Measurements from ENCODE around the gene NUAK1. TPM values are rescaled to one million over a fixed set of nuclear protein-coding genes. Genes with fewer than 3 reads are reported as not detected.

Gene NUAK1
- total RNA-seq, 4 donors from 2014 or later, result 0.75 to 14.7 (median 3.5) TPM

- in situ Hi-C loops (cut with MboI; ENCODE audit: low pct_ligation_motif_present in 1 of 4, low pct_unique_long_range_greater_than_20kb in 1 of 4, low sequenced_read_pairs in 3 of 4), result no loop called here
- WGBS, 2 donors (ENCODE audit: low coverage in 1 of 2), result 79 to 83% methylated on average over 3 to 4 of the region's 4 CpGs
- H3K36me3 ChIP-seq, result no peaks in the 10 kb centered on the region
- no peaks in the 10 kb centered on the region for H3K27me3 ChIP-seq
- H3K4me3 ChIP-seq, result no peak overlapping the region
- intact Hi-C loops (cut with DNase I; ENCODE audit: low total_unique reads), result no loop called here
- DNase-seq, result no peak
- no peaks in the 10 kb centered on the region for H3K9me3 ChIP-seq
- H3K4me1 ChIP-seq, result no peaks in the 10 kb centered on the region
- TF ChIP-seq CTCF (IDR thresholded peaks at IDR 0.05), result no peak
- TF ChIP-seq EP300 (IDR thresholded peaks at IDR 0.05; ENCODE audit: low read depth), result no peak
- no peak for TF ChIP-seq POLR2AphosphoS5 (IDR thresholded peaks at IDR 0.05)
- no peak overlapping the region for H3K27ac ChIP-seq
These were observed 92.4 kb downstream of the NUAK1 start for GRCh38 chr12:106046301-106046846.

GRCh38 chr12:106045251-106045674 lies 93.5 kb downstream of the NUAK1 start:
- Histone ChIP-seq H3K4me1 (no peaks in the 10 kb centered on the region), H3K27ac (no peak overlapping the region), H3K27me3 (no peaks in the 10 kb centered on the region), H3K9me3 (no peaks in the 10 kb centered on the region), H3K36me3 (no peaks in the 10 kb centered on the region), H3K4me3 (no peak overlapping the region)
- in situ Hi-C loops (cut with MboI; ENCODE audit: low pct_ligation_motif_present in 1 of 4, low pct_unique_long_range_greater_than_20kb in 1 of 4, low sequenced_read_pairs in 3 of 4), result no loop called here
- DNase-seq, result no peak
- intact Hi-C loops (cut with DNase I; ENCODE audit: low total_unique reads), result no loop called here
- WGBS, 2 donors (ENCODE audit: low coverage in 1 of 2), result 67 to 81% methylated on average over 2 to 4 of the region's 4 CpGs
- TF ChIP-seq EP300 (IDR thresholded peaks at IDR 0.05; ENCODE audit: low read depth) (no peak), POLR2A (IDR thresholded peaks at IDR 0.05) (no peak), POLR2AphosphoS5 (IDR thresholded peaks at IDR 0.05) (no peak), CTCF (IDR thresholded peaks at IDR 0.05) (no peak)

- Histone ChIP-seq H3K27me3 (no peaks in the 10 kb centered on the region), H3K27ac (no peak overlapping the region), H3K36me3 (no peaks in the 10 kb centered on the region), H3K9me3 (no peaks in the 10 kb centered on the region), H3K4me3 (no peak overlapping the region), H3K4me1 (no peaks in the 10 kb centered on the region)
- in situ Hi-C loops (cut with MboI; ENCODE audit: low pct_ligation_motif_present in 1 of 4, low pct_unique_long_range_greater_than_20kb in 1 of 4, low sequenced_read_pairs in 3 of 4), result no loop called here
- intact Hi-C loops (cut with DNase I; ENCODE audit: low total_unique reads), result no loop called here
- 43 to 50% methylated on average over 1 to 2 of the region's 2 CpGs for WGBS, 2 donors (ENCODE audit: low coverage in 1 of 2)
- TF ChIP-seq POLR2AphosphoS5 (IDR thresholded peaks at IDR 0.05) (no peak), EP300 (IDR thresholded peaks at IDR 0.05; ENCODE audit: low read depth) (no peak), CTCF (IDR thresholded peaks at IDR 0.05) (no peak), POLR2A (IDR thresholded peaks at IDR 0.05) (no peak)
- no peak for DNase-seq
These were observed 94.0 kb downstream of the NUAK1 start for GRCh38 chr12:106044773-106045172.

GRCh38 chr12:106042037-106042436 lies 96.7 kb downstream of the NUAK1 start:
- intact Hi-C loops (cut with DNase I; ENCODE audit: low total_unique reads) (no loop called here), in situ Hi-C loops (cut with MboI; ENCODE audit: low pct_ligation_motif_present in 1 of 4, low pct_unique_long_range_greater_than_20kb in 1 of 4, low sequenced_read_pairs in 3 of 4) (no loop called here)
- DNase-seq, result no peak
- Histone ChIP-seq H3K27me3 (no peaks in the 10 kb centered on the region), H3K4me3 (no peak overlapping the region), H3K36me3 (no peaks in the 10 kb centered on the region), H3K4me1 (no peaks in the 10 kb centered on the region), H3K27ac (no peak overlapping the region), H3K9me3 (no peaks in the 10 kb centered on the region)
- WGBS, 2 donors (ENCODE audit: low coverage in 1 of 2), result 73% methylated on average over 4 of the region's 4 CpGs
- TF ChIP-seq EP300 (IDR thresholded peaks at IDR 0.05; ENCODE audit: low read depth) (no peak), CTCF (IDR thresholded peaks at IDR 0.05) (no peak)
